ENCODE measurements around the gene RFTN1. TPM values are rescaled to one million over a fixed set of nuclear protein-coding genes. Genes with fewer than 3 reads are reported as not detected.

Gene RFTN1
- total and polyA plus RNA-seq, 3 donors from 2014 or later: 20.8 to 25.7 (median 22.2) TPM

DNA sequence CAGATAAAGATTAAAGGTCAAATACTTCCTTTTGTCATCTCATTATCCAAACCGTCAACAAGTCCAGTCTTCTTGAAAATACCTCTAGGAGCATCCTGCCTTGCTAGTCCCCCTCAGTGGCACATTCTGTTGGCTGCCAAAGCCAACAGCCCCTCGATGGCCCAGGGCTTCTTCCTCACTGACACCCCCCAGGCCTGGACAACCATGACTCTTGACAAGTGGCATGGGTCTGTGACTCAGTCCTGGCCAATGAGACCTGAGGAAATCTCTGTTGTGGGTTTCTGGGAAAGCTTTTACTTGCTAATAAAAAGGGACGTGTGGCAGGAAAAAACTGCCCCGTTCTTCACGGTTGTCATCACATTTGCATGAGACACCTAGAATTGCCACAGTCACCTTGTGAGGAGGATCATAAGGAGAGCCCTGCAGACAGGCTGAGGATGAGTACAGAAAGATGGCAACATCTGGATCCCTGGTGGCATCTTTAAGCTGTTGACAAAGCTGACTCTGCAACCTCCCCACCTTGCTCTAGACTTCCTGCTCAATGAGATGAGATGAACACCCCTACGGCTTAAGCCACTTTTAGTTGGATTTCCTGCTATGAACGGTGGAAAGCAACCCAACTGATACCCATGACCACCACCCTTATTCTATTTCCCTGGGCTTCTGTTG lies 167.0 kb downstream of the RFTN1 start:
- no peaks in the 10 kb centered on the region for H3K4me1 ChIP-seq
- no peaks in the 10 kb centered on the region for H3K36me3 ChIP-seq (ENCODE audit: low read depth, missing control alignments)
- H3K4me3 ChIP-seq: no peak overlapping the region
- no peaks in the 10 kb centered on the region for H3K9me3 ChIP-seq
- DNase-seq: no peak
- TF ChIP-seq, protein P1, sequence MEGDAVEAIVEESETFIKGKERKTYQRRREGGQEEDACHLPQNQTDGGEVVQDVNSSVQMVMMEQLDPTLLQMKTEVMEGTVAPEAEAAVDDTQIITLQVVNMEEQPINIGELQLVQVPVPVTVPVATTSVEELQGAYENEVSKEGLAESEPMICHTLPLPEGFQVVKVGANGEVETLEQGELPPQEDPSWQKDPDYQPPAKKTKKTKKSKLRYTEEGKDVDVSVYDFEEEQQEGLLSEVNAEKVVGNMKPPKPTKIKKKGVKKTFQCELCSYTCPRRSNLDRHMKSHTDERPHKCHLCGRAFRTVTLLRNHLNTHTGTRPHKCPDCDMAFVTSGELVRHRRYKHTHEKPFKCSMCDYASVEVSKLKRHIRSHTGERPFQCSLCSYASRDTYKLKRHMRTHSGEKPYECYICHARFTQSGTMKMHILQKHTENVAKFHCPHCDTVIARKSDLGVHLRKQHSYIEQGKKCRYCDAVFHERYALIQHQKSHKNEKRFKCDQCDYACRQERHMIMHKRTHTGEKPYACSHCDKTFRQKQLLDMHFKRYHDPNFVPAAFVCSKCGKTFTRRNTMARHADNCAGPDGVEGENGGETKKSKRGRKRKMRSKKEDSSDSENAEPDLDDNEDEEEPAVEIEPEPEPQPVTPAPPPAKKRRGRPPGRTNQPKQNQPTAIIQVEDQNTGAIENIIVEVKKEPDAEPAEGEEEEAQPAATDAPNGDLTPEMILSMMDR (IDR thresholded peaks at IDR 0.05): no peak
- TF ChIP-seq POLR2A (IDR thresholded peaks at IDR 0.05): no peak
- no peaks in the 10 kb centered on the region for H3K27me3 ChIP-seq
- WGBS, 2 donors: 96 to 97% methylated on average over 7 of the region's 7 CpGs
- H3K27ac ChIP-seq: no peak overlapping the region
- intact Hi-C loops (cut with DNase I; ENCODE audit: low total_unique reads): no loop called here

DNA sequence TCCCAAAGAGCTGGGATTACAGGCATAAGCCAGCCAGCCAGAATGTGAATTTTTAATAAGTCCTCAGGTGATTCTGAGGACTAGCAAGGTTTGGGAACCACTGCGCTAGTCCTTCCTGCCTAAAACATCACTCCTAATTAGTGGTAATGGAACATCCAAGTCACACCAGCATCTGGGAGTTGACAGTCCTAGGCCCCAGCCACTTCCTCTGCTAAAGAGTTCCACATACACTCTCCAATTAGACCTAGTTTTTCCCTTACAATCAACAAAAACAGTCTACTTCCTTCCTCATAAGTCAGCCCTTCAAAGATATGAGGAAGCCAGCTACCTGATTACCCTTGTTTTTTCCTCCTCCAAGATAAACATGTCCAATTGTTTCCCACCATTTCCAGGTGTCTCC lies 170.4 kb downstream of the RFTN1 start:
- Histone ChIP-seq H3K36me3 (ENCODE audit: low read depth, missing control alignments) (no peaks in the 10 kb centered on the region), H3K4me3 (no peak overlapping the region), H3K27ac (no peak overlapping the region), H3K27me3 (no peaks in the 10 kb centered on the region), H3K4me1 (peaks cover 8% of the 10 kb centered on the region), H3K9me3 (no peaks in the 10 kb centered on the region)
- TF ChIP-seq, protein P1 (IDR thresholded peaks at IDR 0.05): no peak
- no peak for TF ChIP-seq POLR2A (IDR thresholded peaks at IDR 0.05)
- WGBS, 2 donors: 71 to 94% methylated on average over 1 of the region's 1 CpG
- intact Hi-C loops (cut with DNase I; ENCODE audit: low total_unique reads): no loop called here
- DNase-seq: no peak

DNA sequence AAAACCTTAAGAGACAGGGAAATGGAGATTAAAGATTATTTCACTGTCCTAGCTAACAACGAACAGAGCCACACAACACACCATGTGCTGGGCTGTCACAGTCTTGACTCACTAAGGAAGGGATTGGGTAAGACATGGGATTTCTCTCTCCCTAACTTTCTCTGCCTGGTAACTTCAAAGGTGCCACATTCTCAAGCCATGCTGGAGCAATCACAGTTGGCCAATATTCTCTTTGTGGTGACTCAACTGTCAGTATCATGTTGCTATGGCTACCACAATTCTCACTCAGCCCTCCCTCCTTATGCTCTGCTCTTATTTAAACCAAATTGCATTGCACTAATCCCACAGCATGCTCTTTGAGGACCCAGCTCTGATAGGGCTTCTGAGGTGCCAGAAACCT lies 174.5 kb downstream of the RFTN1 start:
- no peaks in the 10 kb centered on the region for H3K27me3 ChIP-seq
- no peak overlapping the region for H3K27ac ChIP-seq
- H3K9me3 ChIP-seq: no peaks in the 10 kb centered on the region
- H3K4me1 ChIP-seq: peaks cover 12% of the 10 kb centered on the region
- H3K36me3 ChIP-seq (ENCODE audit: low read depth, missing control alignments): no peaks in the 10 kb centered on the region
- TF ChIP-seq POLR2A (IDR thresholded peaks at IDR 0.05): no peak
- TF ChIP-seq, protein P1 (IDR thresholded peaks at IDR 0.05): no peak
- H3K4me3 ChIP-seq: no peak overlapping the region
- intact Hi-C loops (cut with DNase I; ENCODE audit: low total_unique reads): no loop called here
- WGBS, 2 donors: 83 to 85% methylated on average over 1 of the region's 1 CpG
- no peak for DNase-seq

DNA sequence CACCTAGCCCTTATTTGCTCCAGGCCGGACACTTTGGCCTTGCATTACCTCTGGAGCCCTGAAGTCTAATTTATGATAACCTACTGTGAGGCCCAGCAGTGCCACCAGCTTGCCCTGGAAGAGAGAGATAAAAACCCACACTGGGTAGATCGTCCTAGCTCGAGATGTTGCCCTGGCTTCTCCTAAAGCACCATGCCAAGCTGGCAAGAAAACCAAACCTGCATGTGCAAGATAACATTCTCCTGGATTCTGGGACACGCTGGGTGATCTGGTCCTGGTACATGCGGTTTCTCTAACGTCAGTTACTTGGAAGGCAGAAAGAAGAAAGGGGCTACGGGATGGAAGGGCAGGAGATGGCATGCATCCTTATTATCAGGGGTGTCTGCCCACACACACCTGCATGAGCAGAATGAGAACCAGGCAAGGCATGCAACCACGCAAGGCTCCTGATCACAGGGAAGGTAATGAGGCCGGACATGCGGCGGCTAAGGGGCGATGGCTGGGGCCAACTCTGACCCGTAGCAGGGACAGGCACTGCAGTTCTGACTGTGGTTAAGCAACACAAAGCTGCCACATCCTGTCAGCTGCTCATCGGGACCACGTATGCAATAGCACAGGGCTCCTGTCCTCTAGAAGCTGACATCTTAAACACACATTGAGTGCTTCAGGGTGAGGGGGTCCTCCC lies 175.5 kb downstream of the RFTN1 start:
- DNase-seq: peak; percentile 43
- Histone ChIP-seq H3K36me3 (ENCODE audit: low read depth, missing control alignments) (no peaks in the 10 kb centered on the region), H3K27me3 (no peaks in the 10 kb centered on the region), H3K4me1 (peaks cover 12% of the 10 kb centered on the region), H3K4me3 (no peak overlapping the region), H3K27ac (no peak overlapping the region), H3K9me3 (no peaks in the 10 kb centered on the region)
- WGBS, 2 donors: 70 to 73% methylated on average over 15 of the region's 15 CpGs
- intact Hi-C loops (cut with DNase I; ENCODE audit: low total_unique reads): no loop called here
- TF ChIP-seq, protein P1 (IDR thresholded peaks at IDR 0.05): no peak
- no peak for TF ChIP-seq POLR2A (IDR thresholded peaks at IDR 0.05)

Data from testis (tissue), 3 donors.